Muscle of leg (tissue), 11 donors: Measurements from ENCODE around the gene THRAP3. TPM values are rescaled to one million over a fixed set of nuclear protein-coding genes. Genes with fewer than 3 reads are reported as not detected.
"Not testable (repeated sequence)": the region's sequence is repeated elsewhere in the genome, so short reads cannot be mapped to it uniquely, and the experiment has no call there.

Experiments
- DNase-seq: peaks from one replicate; pipeline ENCODE4 v3.0.0; 2013
- H3K27ac ChIP-seq: one replicate; pipeline ENCODE4 v1.5.1; 2013; ENCODE audit warnings: mild to moderate bottlenecking, low read length, control low read depth
- H3K27me3 ChIP-seq: one replicate; pipeline ENCODE4 v1.6.1; 2013; ENCODE audit warnings: low read length; ENCODE audit not compliant: control insufficient read depth, insufficient read depth
- H3K36me3 ChIP-seq: one replicate; pipeline ENCODE4 v1.6.1; 2013; ENCODE audit warnings: low read length; ENCODE audit not compliant: control insufficient read depth, insufficient read depth
- H3K4me1 ChIP-seq: one replicate; pipeline ENCODE4 v1.6.1; 2013; ENCODE audit warnings: low read length; ENCODE audit not compliant: control insufficient read depth, insufficient read depth
- H3K4me3 ChIP-seq: one replicate; pipeline ENCODE4 v1.5.1; 2013; ENCODE audit warnings: low read length, control low read depth
- H3K9me3 ChIP-seq: replicated peaks from 2 replicates; pipeline ENCODE4 v1.6.1; 2013; ENCODE audit warnings: low read depth, low read length; ENCODE audit not compliant: control insufficient read depth
- WGBS: methylation state at CpG from one replicate; pipeline ENCODE4 v1.1.5; 2013; ENCODE audit warnings: missing lambda C conversion rate; ENCODE audit not compliant: insufficient coverage; 5-methylcytosine and 5-hydroxymethylcytosine counted together
- polyA plus RNA-seq, 8 donors: library from polyadenylated mRNA; unstranded; fragments of 120-200 nt; gene quantifications; one replicate each; pipeline versions ENCODE4 v1.2.1 to v1.2.3, GENCODE V29; 2013; ENCODE audit warnings: inconsistent platforms in 1 of 8, low replicate concordance in 1 of 8; ENCODE audit not compliant: insufficient read length in 8 of 8, insufficient read depth in 1 of 8
- total RNA-seq: library from RNA; stranded (reverse); fragments of 120-200 nt; gene quantifications from one replicate; pipeline ENCODE4 v1.2.4, GENCODE V29; 2013

Gene THRAP3
- total and polyA plus RNA-seq, 9 donors = 55.6 to 111 (median 91.2) TPM

DNA sequence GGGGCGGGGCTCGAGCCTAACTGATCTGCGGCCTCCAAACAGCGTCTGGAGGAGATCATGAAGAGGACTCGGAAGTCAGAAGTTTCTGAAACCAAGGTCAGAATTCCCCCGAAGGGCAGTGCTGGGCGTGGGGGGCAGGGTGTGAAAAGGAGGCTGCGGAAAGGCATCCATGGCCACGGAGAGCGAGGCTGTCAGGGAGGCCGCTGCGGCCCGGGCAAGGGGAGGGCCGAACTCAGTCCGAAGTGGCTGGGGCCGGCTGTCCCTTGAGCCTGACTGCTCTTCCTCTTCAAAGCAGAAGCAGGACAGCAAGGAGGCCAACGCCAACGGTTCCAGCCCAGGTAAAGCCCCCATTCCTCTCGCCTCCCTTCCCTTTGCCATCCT is 45.0 kb upstream of the THRAP3 start:
- peaks cover 37% of the 10 kb centered on the region for H3K4me1 ChIP-seq
- no peak overlapping the region for H3K4me3 ChIP-seq
- no peak for DNase-seq
- WGBS = 79% methylated on average over 15 of the region's 19 CpGs
- no peaks in the 10 kb centered on the region for H3K9me3 ChIP-seq
- H3K27ac ChIP-seq = no peak overlapping the region
- no peaks in the 10 kb centered on the region for H3K27me3 ChIP-seq
- peaks cover 75% of the 10 kb centered on the region for H3K36me3 ChIP-seq

DNA sequence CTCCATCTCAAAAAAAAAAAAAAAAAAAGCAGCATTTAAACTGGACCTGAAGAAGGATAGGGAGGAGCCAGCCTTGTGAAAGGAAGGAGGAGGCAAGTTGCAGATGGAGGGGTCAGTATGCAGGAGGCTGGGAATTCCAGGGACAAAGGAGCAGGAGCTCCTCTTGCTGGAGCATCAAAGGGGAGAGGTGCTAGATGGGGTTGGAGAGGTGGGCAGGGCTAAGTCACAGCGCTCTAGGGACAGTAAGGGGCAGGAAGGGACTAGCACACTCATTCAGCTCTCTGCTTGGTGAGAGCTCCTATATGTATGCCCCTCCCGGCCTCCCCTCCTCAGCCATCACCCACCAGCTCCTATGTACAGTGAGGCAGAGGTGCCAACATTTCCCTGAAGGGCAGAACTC is 41.5 kb upstream of the THRAP3 start:
- H3K36me3 ChIP-seq = peaks cover 43% of the 10 kb centered on the region

DNA sequence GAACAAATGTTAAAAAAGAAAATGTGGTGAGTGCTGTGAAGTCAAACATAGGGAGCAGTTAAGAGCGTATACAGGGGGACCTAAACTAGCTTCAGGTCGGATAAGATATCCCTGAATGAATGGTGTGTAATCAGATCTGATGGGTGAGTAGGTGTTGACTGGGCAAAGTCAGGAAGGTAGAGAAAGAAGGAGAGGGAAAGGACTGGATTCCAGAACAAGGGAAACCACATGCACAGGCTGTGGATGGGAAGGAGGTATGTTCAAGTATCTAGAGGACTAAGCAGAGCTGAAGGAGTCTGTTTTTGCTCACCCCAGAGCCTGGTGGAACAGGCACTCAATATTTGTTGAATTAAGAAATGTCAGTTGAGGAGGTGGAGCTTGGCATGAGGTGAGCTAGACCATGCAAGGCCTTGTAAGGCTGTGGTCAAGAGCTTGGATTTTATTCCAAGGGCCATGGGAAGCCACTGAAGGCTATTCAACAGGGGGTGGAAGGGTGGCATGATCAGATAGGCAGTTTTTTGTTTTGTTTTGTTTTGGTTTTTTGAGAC is 40.9 kb upstream of the THRAP3 start:
- Histone ChIP-seq H3K4me1 (peaks cover 9% of the 10 kb centered on the region), H3K27ac (no peak overlapping the region), H3K9me3 (no peaks in the 10 kb centered on the region), H3K4me3 (no peak overlapping the region), H3K27me3 (no peaks in the 10 kb centered on the region), H3K36me3 (peaks cover 37% of the 10 kb centered on the region)
- WGBS = 62% methylated on average over 2 of the region's 2 CpGs
- no peak for DNase-seq

More for the DNA sequence above, 41.5 kb upstream of the THRAP3 start:
- H3K27ac ChIP-seq = no peak overlapping the region
- no peak for DNase-seq
- no CpG with 5 or more reads among the region's 2 CpGs for WGBS
- H3K27me3 ChIP-seq = no peaks in the 10 kb centered on the region
- H3K9me3 ChIP-seq = no peaks in the 10 kb centered on the region
- H3K4me3 ChIP-seq = no peak overlapping the region
- peaks cover 9% of the 10 kb centered on the region for H3K4me1 ChIP-seq

DNA sequence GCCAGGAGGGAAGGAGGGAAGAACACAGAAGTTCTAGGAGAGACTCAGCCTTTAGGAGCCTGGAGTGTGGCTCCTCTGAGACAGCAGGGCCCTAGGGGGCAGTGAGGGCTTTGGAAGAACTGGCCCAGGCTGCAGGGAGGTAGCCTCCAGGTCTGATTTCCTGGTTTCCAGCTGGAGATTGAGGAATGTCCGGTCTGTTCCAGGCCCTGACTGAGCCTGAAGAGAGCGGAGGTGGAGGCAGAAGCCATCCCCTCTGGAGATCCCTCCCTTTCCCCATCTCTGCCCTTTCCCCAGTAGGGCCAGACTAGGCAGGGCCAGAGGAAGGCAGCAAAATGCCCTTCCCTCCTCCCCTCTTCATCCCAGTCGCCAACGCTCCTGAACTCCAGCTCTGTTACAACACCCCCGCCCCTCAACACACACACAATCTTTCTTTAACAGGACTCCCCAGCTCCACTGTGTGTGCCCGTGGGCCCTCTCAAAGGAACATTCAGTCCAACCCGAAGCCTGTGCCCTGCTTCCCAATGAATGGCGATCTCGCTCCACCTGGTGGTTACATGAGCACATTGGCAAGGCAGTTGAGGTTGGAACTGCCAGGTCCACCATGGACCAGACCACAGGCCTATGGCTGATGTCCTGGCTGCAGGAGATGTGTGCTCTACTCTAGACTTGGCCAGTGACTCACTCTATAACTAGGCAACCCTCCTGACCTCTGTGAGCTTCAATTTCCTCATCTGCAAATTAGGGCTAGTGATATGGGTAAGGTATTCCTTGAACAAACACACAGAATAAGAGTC is 36.2 kb upstream of the THRAP3 start:
- peaks cover 10% of the 10 kb centered on the region for H3K4me1 ChIP-seq
- H3K9me3 ChIP-seq = no peaks in the 10 kb centered on the region
- peaks cover under 1% of the 10 kb centered on the region for H3K36me3 ChIP-seq
- 1% methylated on average over 7 of the region's 9 CpGs for WGBS
- no peaks in the 10 kb centered on the region for H3K27me3 ChIP-seq
- DNase-seq = peak; percentile 92
- H3K4me3 ChIP-seq = no peak overlapping the region
- peak overlapping the region; percentile 78 for H3K27ac ChIP-seq

DNA sequence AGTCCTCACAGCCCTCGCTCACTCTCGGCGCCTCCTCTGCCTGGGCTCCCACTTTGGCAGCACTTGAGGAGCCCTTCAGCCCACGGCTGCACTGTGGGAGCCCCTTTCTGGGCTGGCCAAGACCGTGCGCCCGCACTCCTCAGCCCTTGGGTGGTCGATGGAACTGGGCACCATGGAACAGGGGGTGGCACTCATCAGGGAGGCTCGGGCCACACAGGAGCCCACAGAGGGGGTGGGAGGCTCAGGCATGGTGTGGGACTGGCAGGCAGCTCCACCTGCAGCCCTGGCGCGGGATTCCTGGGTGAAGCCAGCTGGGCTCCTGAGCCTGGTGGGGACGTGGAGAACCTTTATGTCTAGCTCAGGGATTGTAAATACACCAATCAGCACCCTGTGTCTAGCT is 27.4 kb upstream of the THRAP3 start:
- H3K36me3 ChIP-seq, DNase-seq, H3K4me3 ChIP-seq, H3K9me3 ChIP-seq, H3K27ac ChIP-seq, H3K4me1 ChIP-seq, H3K27me3 ChIP-seq: not testable (repeated sequence)
- 100% methylated on average over 4 of the region's 12 CpGs for WGBS

DNA sequence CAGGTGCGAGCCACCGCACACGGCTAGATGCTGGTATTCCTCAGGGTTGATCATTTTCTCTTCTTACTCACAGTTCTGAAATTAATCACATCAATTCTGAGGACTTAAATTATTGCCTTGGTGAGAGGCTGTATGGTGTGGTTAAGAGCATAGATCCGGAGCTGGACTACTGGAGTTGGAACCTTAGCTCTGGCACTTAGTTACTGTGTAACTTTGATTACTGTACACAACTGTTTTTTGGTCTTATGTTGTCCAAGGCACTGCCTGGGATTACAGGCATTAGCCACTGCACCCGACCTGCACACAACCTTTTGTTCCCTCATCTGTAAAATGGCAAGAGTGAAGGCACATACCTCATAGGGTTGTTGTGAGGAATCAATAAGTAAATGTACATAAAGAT is 25.6 kb upstream of the THRAP3 start:
- H3K27me3 ChIP-seq = no peaks in the 10 kb centered on the region
- no peaks in the 10 kb centered on the region for H3K9me3 ChIP-seq
- H3K36me3 ChIP-seq = no peaks in the 10 kb centered on the region
- H3K27ac ChIP-seq = no peak overlapping the region
- no peak for DNase-seq
- peaks cover 13% of the 10 kb centered on the region for H3K4me1 ChIP-seq
- WGBS = 71% methylated on average over 2 of the region's 5 CpGs
- no peak overlapping the region for H3K4me3 ChIP-seq

DNA sequence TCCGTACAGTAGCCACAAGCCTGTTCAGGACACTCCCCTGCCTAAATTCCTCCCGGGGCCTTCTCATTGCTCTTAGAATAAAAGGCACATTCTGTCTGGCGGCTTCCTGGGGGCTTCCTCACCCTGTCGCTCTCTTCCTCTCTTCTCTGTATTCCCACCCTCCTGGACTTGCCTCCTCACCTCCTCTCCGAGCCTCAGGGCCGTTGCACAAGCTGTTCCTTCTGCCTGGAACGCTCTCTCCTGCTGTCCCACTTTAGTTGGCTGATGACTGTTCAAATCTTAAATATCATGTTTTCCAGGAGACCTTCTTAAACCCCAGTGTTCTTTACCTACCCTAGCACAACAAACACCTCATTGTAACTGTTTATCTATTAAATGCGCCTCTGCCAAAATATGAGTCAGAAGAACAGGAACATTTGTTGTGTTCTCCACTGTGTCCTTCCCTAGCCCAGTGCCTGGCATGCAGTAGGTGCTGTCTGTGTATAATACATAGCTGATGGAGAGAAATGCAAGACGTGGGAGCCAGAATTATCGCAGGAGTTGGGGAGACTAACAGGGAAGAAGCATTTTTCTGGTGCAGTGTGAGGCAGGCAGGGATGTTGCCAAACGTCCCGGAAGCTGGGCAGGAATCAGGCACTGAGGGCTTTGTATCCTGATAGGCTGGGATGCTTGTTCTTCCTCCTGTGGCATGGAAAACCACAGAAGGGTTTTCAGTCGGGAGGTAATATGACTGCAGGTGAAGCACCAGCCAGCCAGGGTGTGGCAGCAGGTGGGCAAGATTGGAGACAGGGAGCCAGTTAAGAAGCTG is 24.1 kb upstream of the THRAP3 start:
- Histone ChIP-seq H3K4me3 (no peak overlapping the region), H3K9me3 (no peaks in the 10 kb centered on the region), H3K36me3 (no peaks in the 10 kb centered on the region), H3K27ac (no peak overlapping the region), H3K27me3 (no peaks in the 10 kb centered on the region), H3K4me1 (peaks cover 25% of the 10 kb centered on the region)
- WGBS = 59% methylated on average over 13 of the region's 13 CpGs
- no peak for DNase-seq

DNA sequence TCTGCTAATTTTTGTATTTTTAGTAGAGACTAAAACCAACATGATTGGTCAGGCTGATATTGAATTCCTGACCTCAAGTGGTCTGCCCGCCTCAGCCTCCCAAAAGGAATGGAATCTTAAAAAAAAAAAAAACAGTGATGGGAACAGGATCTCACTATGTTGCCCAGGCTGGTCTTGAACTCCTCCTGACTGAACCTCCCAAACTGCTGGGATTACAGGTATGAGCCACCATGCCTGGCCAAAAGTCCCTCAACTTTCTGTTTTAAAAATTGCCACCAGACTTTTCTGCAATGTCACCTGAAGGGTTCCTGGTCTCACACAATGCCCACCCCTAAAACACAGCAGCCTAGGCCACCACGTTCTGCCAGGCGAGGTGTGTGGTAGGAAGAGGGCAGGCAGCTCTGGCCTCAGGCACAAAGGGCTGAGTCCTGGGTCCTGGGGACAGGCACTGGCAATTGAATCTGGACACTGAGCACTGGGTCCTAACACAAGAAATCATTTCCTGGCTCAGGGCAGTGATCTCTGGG is 21.2 kb upstream of the THRAP3 start:
- Histone ChIP-seq H3K27ac (peak overlapping the region; percentile 80), H3K4me3 (no peak overlapping the region), H3K9me3 (no peaks in the 10 kb centered on the region), H3K27me3 (no peaks in the 10 kb centered on the region), H3K36me3 (no peaks in the 10 kb centered on the region), H3K4me1 (peaks cover 30% of the 10 kb centered on the region)
- WGBS = 83% methylated on average over 1 of the region's 3 CpGs
- no peak for DNase-seq

DNA sequence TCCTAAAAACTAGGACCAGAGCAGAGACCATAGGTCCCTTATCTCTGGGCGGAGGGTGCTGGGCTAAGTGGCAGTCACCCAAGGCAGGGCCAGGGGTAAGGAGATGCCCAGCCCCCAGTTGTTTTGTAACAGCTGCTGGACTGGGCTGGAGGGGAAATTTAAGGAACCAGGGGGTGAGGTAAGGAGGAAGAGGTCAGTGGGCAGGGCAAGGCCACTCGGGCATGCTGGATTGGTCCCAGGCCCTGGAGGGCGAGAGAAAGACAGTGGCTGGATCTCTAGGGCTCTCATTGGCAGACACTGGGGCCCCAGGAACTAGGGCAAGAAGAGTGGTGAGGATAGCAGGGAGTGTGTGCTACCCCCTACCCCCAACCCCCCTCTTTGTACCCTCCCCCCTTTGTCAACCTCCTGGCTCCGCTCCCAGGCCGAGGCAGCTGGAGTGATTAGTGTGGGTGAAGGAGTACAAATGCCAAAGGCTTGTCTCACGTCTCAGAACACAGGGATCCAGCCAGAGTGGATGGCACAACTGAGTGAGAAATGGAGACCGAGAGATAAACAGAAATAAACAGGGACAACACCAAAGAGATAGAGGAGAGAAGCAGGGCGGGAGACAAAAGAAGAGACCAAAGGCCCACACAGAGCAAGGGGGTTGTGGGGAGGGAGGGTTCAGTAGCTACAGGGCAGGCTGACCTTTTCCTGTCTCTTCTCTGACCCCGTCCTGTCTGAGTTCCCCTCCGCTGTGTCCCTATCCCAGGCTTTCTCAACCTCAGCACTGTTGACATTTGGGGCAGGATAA is 20.5 kb upstream of the THRAP3 start:
- peaks cover 30% of the 10 kb centered on the region for H3K4me1 ChIP-seq

More for the DNA sequence above, 20.5 kb upstream of the THRAP3 start:
- Histone ChIP-seq H3K9me3 (no peaks in the 10 kb centered on the region), H3K4me3 (no peak overlapping the region), H3K36me3 (no peaks in the 10 kb centered on the region), H3K27ac (peak overlapping the region; percentile 80), H3K27me3 (no peaks in the 10 kb centered on the region)
- peak; percentile 76 for DNase-seq
- 31% methylated on average over 5 of the region's 10 CpGs for WGBS
